Measurements from ENCODE around the gene MAFB. TPM values are rescaled to one million over a fixed set of nuclear protein-coding genes. Genes with fewer than 3 reads are reported as not detected.

MAFB gene
- total RNA-seq, 1 donor from 2014 or later = 4.6 TPM

- peaks cover 4% of the 10 kb centered on the region for H3K9me3 Mint-ChIP-seq (ENCODE audit: unreplicated experiment)
- H3K4me3 Mint-ChIP-seq (ENCODE audit: unreplicated experiment) = no peak overlapping the region
- peaks cover 5% of the 10 kb centered on the region for H3K36me3 Mint-ChIP-seq (ENCODE audit: unreplicated experiment)
- no peak overlapping the region for H3K27ac Mint-ChIP-seq (ENCODE audit: unreplicated experiment)
- H3K4me1 Mint-ChIP-seq (ENCODE audit: low read depth, unreplicated experiment) = no peaks in the 10 kb centered on the region
- peaks cover 7% of the 10 kb centered on the region for H3K27me3 Mint-ChIP-seq (ENCODE audit: unreplicated experiment)
- TF ChIP-seq, protein P1, sequence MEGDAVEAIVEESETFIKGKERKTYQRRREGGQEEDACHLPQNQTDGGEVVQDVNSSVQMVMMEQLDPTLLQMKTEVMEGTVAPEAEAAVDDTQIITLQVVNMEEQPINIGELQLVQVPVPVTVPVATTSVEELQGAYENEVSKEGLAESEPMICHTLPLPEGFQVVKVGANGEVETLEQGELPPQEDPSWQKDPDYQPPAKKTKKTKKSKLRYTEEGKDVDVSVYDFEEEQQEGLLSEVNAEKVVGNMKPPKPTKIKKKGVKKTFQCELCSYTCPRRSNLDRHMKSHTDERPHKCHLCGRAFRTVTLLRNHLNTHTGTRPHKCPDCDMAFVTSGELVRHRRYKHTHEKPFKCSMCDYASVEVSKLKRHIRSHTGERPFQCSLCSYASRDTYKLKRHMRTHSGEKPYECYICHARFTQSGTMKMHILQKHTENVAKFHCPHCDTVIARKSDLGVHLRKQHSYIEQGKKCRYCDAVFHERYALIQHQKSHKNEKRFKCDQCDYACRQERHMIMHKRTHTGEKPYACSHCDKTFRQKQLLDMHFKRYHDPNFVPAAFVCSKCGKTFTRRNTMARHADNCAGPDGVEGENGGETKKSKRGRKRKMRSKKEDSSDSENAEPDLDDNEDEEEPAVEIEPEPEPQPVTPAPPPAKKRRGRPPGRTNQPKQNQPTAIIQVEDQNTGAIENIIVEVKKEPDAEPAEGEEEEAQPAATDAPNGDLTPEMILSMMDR (IDR thresholded peaks at IDR 0.05; ENCODE audit: partially characterized antibody, unreplicated experiment) = no peak
- no peak for DNase-seq
Measured at GRCh38 chr20:40668449-40669228, 20.4 kb downstream of the MAFB start.

- H3K4me1 Mint-ChIP-seq (ENCODE audit: low read depth, unreplicated experiment) = no peaks in the 10 kb centered on the region
- H3K9me3 Mint-ChIP-seq (ENCODE audit: unreplicated experiment) = peaks cover 2% of the 10 kb centered on the region
- peaks cover 5% of the 10 kb centered on the region for H3K36me3 Mint-ChIP-seq (ENCODE audit: unreplicated experiment)
- H3K4me3 Mint-ChIP-seq (ENCODE audit: unreplicated experiment) = no peak overlapping the region
- DNase-seq = no peak
- H3K27me3 Mint-ChIP-seq (ENCODE audit: unreplicated experiment) = peaks cover 9% of the 10 kb centered on the region
- no peak overlapping the region for H3K27ac Mint-ChIP-seq (ENCODE audit: unreplicated experiment)
- TF ChIP-seq, protein P1 (IDR thresholded peaks at IDR 0.05; ENCODE audit: partially characterized antibody, unreplicated experiment) = no peak
Measured at GRCh38 chr20:40667503-40667902, 21.5 kb downstream of the MAFB start.

DNA sequence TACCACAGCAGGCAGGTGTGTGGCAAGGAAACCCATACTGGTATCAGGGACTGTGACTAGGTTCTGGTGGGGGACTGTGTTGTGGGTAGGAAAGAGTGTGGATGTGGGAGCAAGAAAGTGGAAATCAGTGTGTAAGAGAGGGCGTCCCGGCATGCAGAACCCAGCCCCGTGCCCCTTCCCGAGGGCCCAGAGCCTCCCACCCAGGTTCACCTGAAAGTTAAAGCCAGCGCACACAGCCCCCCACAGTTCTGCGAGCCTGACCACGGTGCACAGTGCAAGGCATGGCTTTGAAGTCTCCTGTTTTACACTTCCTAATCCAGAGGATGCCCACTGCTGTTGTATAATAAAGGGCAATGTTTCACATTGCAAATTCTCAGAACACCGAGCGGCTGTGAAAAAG, 22.7 kb downstream of the MAFB start:
- peaks cover 6% of the 10 kb centered on the region for H3K27me3 Mint-ChIP-seq (ENCODE audit: unreplicated experiment)
- no peak overlapping the region for H3K27ac Mint-ChIP-seq (ENCODE audit: unreplicated experiment)
- TF ChIP-seq, protein P1 (IDR thresholded peaks at IDR 0.05; ENCODE audit: partially characterized antibody, unreplicated experiment) = no peak
- no peaks in the 10 kb centered on the region for H3K4me1 Mint-ChIP-seq (ENCODE audit: low read depth, unreplicated experiment)
- no peak overlapping the region for H3K4me3 Mint-ChIP-seq (ENCODE audit: unreplicated experiment)
- DNase-seq = no peak
- H3K36me3 Mint-ChIP-seq (ENCODE audit: unreplicated experiment) = peaks cover 5% of the 10 kb centered on the region
- H3K9me3 Mint-ChIP-seq (ENCODE audit: unreplicated experiment) = peaks cover 2% of the 10 kb centered on the region

DNA sequence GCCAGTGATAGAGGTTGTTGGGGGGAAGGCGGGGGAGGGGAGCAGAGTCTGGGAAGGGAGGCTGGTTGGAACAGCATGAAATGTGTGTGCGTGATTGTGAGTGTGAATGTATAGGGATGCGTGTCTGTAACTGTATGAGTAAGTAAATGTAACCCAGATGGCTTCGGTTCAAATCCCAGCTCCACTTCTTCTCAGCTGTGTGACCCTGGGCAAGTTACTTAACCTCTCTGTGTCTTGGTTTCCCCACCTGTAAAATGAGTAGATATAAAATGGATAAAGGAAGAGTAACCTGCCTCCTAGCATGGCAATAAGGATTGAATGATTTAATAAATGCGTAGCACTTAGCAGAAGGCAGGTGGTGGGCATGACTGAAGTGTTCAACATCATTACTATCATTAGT, 24.1 kb downstream of the MAFB start:
- H3K27ac Mint-ChIP-seq (ENCODE audit: unreplicated experiment) = no peak overlapping the region
- peaks cover 5% of the 10 kb centered on the region for H3K27me3 Mint-ChIP-seq (ENCODE audit: unreplicated experiment)
- no peaks in the 10 kb centered on the region for H3K36me3 Mint-ChIP-seq (ENCODE audit: unreplicated experiment)
- DNase-seq = no peak
- no peaks in the 10 kb centered on the region for H3K9me3 Mint-ChIP-seq (ENCODE audit: unreplicated experiment)
- no peaks in the 10 kb centered on the region for H3K4me1 Mint-ChIP-seq (ENCODE audit: low read depth, unreplicated experiment)
- TF ChIP-seq, protein P1 (IDR thresholded peaks at IDR 0.05; ENCODE audit: partially characterized antibody, unreplicated experiment) = no peak
- no peak overlapping the region for H3K4me3 Mint-ChIP-seq (ENCODE audit: unreplicated experiment)

Data from glutamatergic neuron (in vitro differentiated cells).